ENCODE results near the gene SPDYE17.
"Not testable (repeated sequence)": the region's sequence is repeated elsewhere in the genome, so short reads cannot be mapped to it uniquely, and the experiment has no call there.

DNA sequence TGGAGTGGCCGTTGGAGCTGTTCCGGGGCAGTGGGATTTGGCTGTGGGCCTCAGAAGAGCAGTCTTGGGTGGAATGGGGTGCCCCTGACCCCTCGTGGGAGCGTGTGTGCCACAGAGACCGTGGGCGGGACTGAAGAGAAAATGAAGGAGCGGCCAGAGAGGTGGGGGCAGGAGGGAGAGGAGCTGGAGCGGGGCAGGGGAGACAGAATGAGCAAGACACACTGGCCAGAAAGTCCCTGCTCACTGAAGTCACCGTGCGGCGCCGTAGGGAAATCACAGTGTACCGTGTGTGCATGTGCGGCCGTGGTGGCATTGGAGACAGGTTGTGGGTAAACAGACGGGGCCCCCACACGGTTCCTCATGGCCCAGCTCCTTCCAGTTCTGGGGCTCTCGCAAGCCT lies 40.0 kb downstream of the SPDYE17 start:
- TF ChIP-seq, protein P1, sequence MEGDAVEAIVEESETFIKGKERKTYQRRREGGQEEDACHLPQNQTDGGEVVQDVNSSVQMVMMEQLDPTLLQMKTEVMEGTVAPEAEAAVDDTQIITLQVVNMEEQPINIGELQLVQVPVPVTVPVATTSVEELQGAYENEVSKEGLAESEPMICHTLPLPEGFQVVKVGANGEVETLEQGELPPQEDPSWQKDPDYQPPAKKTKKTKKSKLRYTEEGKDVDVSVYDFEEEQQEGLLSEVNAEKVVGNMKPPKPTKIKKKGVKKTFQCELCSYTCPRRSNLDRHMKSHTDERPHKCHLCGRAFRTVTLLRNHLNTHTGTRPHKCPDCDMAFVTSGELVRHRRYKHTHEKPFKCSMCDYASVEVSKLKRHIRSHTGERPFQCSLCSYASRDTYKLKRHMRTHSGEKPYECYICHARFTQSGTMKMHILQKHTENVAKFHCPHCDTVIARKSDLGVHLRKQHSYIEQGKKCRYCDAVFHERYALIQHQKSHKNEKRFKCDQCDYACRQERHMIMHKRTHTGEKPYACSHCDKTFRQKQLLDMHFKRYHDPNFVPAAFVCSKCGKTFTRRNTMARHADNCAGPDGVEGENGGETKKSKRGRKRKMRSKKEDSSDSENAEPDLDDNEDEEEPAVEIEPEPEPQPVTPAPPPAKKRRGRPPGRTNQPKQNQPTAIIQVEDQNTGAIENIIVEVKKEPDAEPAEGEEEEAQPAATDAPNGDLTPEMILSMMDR (IDR thresholded peaks at IDR 0.05): not testable (repeated sequence)
- not testable (repeated sequence) for TF ChIP-seq POLR2A (IDR thresholded peaks at IDR 0.05)

All from esophagus squamous epithelium (tissue), 4 donors.